ENCODE results near the gene RBM20.
"Not testable (repeated sequence)": the region's sequence is repeated elsewhere in the genome, so short reads cannot be mapped to it uniquely, and the experiment has no call there.

Gene RBM20

GRCh38 chr10:110765513-110766319, 121.6 kb downstream of the RBM20 start:
- peak; percentile 13 for DNase-seq (ENCODE audit: low spot score)

GRCh38 chr10:110767601-110768000, 123.5 kb downstream of the RBM20 start:
- DNase-seq (ENCODE audit: low spot score): not testable (repeated sequence)

- DNase-seq (ENCODE audit: low spot score): no peak
Observed at GRCh38 chr10:110770243-110770642, 126.1 kb downstream of the RBM20 start.

- DNase-seq (ENCODE audit: low spot score): no peak
Observed at GRCh38 chr10:110771486-110771885, 127.3 kb downstream of the RBM20 start.

- no peak for DNase-seq (ENCODE audit: low spot score)
Observed at GRCh38 chr10:110771991-110772390, 127.9 kb downstream of the RBM20 start.

GRCh38 chr10:110772454-110773025, 128.4 kb downstream of the RBM20 start:
- DNase-seq (ENCODE audit: low spot score): no peak

- no peak for DNase-seq (ENCODE audit: low spot score)
Observed at GRCh38 chr10:110773693-110774068, 129.5 kb downstream of the RBM20 start.

GRCh38 chr10:110774069-110775019, 130.2 kb downstream of the RBM20 start:
- peak; percentile 93 for DNase-seq (ENCODE audit: low spot score)

- no peak for DNase-seq (ENCODE audit: low spot score)
Observed at GRCh38 chr10:110775020-110775375, 130.9 kb downstream of the RBM20 start.

GRCh38 chr10:110775406-110775805, 131.3 kb downstream of the RBM20 start:
- DNase-seq (ENCODE audit: low spot score): no peak

- DNase-seq (ENCODE audit: low spot score): no peak
Observed at GRCh38 chr10:110777017-110777416, 132.9 kb downstream of the RBM20 start.

- no peak for DNase-seq (ENCODE audit: low spot score)
Observed at GRCh38 chr10:110777661-110778060, 133.5 kb downstream of the RBM20 start.

- DNase-seq (ENCODE audit: low spot score): no peak
Observed at GRCh38 chr10:110778211-110778610, 134.1 kb downstream of the RBM20 start.

- no peak for DNase-seq (ENCODE audit: low spot score)
Observed at GRCh38 chr10:110779489-110779888, 135.4 kb downstream of the RBM20 start.

GRCh38 chr10:110780704-110781103, 136.6 kb downstream of the RBM20 start:
- no peak for DNase-seq (ENCODE audit: low spot score)

- DNase-seq (ENCODE audit: low spot score): no peak
Observed at GRCh38 chr10:110781139-110781538, 137.0 kb downstream of the RBM20 start.

- no peak for DNase-seq (ENCODE audit: low spot score)
Observed at GRCh38 chr10:110782616-110783015, 138.5 kb downstream of the RBM20 start.

GRCh38 chr10:110783509-110784107, 139.5 kb downstream of the RBM20 start:
- DNase-seq (ENCODE audit: low spot score): no peak

GRCh38 chr10:110784198-110784597, 140.1 kb downstream of the RBM20 start:
- no peak for DNase-seq (ENCODE audit: low spot score)

- DNase-seq (ENCODE audit: low spot score): peak; percentile 9
Observed at GRCh38 chr10:110786172-110786571, 142.0 kb downstream of the RBM20 start.

GRCh38 chr10:110788620-110789385, 144.7 kb downstream of the RBM20 start:
- no peak for DNase-seq (ENCODE audit: low spot score)

Measured in RKO (cell line).